Fibroblast of upper back skin (primary cell): ENCODE measurements around the gene OR6C65.

Source experiments
- DNase-seq: peaks from one replicate; pipeline ENCODE4 v3.0.0-alpha.2; 2013

Gene OR6C65

DNA sequence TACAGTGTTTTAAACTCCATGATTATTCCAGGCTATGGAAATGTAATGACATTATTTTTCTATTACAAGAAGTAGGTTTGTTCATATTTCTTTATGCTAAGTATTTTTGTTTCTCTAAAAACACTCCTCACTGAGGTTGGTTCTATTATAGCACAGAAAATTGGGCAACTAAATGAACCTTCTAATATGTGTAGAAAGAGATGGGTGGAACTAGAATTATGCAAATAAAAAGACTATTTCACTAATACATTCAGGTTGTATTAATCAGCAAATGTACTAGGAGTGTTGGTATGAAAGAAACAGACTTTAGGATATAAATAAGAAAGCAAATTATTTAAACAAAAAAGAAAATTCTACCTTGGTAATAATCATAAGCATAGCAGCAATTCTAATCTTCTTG, 48.5 kb downstream of the OR6C65 start:
- no peak for DNase-seq
